ENCODE measurements around the gene NKTR.

NKTR gene

GRCh38 chr3:42662813-42663535 is 62.5 kb downstream of the NKTR start:
- H3K4me3 ChIP-seq (ENCODE audit: low read depth, low read length): no peak overlapping the region
- TF ChIP-seq MYC (IDR thresholded peaks at IDR 0.05; ENCODE audit: low read depth, low read length): no peak
- TF ChIP-seq, protein P1, sequence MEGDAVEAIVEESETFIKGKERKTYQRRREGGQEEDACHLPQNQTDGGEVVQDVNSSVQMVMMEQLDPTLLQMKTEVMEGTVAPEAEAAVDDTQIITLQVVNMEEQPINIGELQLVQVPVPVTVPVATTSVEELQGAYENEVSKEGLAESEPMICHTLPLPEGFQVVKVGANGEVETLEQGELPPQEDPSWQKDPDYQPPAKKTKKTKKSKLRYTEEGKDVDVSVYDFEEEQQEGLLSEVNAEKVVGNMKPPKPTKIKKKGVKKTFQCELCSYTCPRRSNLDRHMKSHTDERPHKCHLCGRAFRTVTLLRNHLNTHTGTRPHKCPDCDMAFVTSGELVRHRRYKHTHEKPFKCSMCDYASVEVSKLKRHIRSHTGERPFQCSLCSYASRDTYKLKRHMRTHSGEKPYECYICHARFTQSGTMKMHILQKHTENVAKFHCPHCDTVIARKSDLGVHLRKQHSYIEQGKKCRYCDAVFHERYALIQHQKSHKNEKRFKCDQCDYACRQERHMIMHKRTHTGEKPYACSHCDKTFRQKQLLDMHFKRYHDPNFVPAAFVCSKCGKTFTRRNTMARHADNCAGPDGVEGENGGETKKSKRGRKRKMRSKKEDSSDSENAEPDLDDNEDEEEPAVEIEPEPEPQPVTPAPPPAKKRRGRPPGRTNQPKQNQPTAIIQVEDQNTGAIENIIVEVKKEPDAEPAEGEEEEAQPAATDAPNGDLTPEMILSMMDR (IDR thresholded peaks at IDR 0.05; ENCODE audit: low read depth, low read length): no peak
- TF ChIP-seq MAX (IDR thresholded peaks at IDR 0.05; ENCODE audit: low read depth, low read length): no peak
- no peak for TF ChIP-seq POLR2A (IDR thresholded peaks at IDR 0.05; ENCODE audit: extremely low read depth, insufficient read length)
- DNase-seq (ENCODE audit: low read depth): no peak

- TF ChIP-seq POLR2A (IDR thresholded peaks at IDR 0.05; ENCODE audit: extremely low read depth, insufficient read length): no peak
- no peak for TF ChIP-seq MYC (IDR thresholded peaks at IDR 0.05; ENCODE audit: low read depth, low read length)
- TF ChIP-seq, protein P1 (IDR thresholded peaks at IDR 0.05; ENCODE audit: low read depth, low read length): no peak
- no peak for TF ChIP-seq MAX (IDR thresholded peaks at IDR 0.05; ENCODE audit: low read depth, low read length)
- H3K4me3 ChIP-seq (ENCODE audit: low read depth, low read length): no peak overlapping the region
- no peak for DNase-seq (ENCODE audit: low read depth)
Observed at GRCh38 chr3:42663581-42664437, 63.3 kb downstream of the NKTR start.

GRCh38 chr3:42664438-42664803 is 63.9 kb downstream of the NKTR start:
- no peak overlapping the region for H3K4me3 ChIP-seq (ENCODE audit: low read depth, low read length)
- DNase-seq (ENCODE audit: low read depth): no peak
- TF ChIP-seq, protein P1 (IDR thresholded peaks at IDR 0.05; ENCODE audit: low read depth, low read length): no peak
- TF ChIP-seq POLR2A (IDR thresholded peaks at IDR 0.05; ENCODE audit: extremely low read depth, insufficient read length) (no peak), MAX (IDR thresholded peaks at IDR 0.05; ENCODE audit: low read depth, low read length) (no peak), MYC (IDR thresholded peaks at IDR 0.05; ENCODE audit: low read depth, low read length) (no peak)

GRCh38 chr3:42665050-42665878 is 64.8 kb downstream of the NKTR start:
- DNase-seq (ENCODE audit: low read depth): no peak
- TF ChIP-seq MYC (IDR thresholded peaks at IDR 0.05; ENCODE audit: low read depth, low read length) (no peak), POLR2A (IDR thresholded peaks at IDR 0.05; ENCODE audit: extremely low read depth, insufficient read length) (no peak), MAX (IDR thresholded peaks at IDR 0.05; ENCODE audit: low read depth, low read length) (no peak)
- TF ChIP-seq, protein P1 (IDR thresholded peaks at IDR 0.05; ENCODE audit: low read depth, low read length): no peak
- H3K4me3 ChIP-seq (ENCODE audit: low read depth, low read length): no peak overlapping the region

- no peak overlapping the region for H3K4me3 ChIP-seq (ENCODE audit: low read depth, low read length)
- TF ChIP-seq, protein P1 (IDR thresholded peaks at IDR 0.05; ENCODE audit: low read depth, low read length): no peak
- no peak for TF ChIP-seq MAX (IDR thresholded peaks at IDR 0.05; ENCODE audit: low read depth, low read length)
- no peak for TF ChIP-seq POLR2A (IDR thresholded peaks at IDR 0.05; ENCODE audit: extremely low read depth, insufficient read length)
- TF ChIP-seq MYC (IDR thresholded peaks at IDR 0.05; ENCODE audit: low read depth, low read length): no peak
- no peak for DNase-seq (ENCODE audit: low read depth)
Observed at GRCh38 chr3:42666022-42666421, 65.5 kb downstream of the NKTR start.

Measured in NB4 (cell line).